ENCODE data around the gene BBLN.
A peak's percentile ranks its signal among the peaks of the same experiment; 100 is the strongest.

Gene BBLN

DNA sequence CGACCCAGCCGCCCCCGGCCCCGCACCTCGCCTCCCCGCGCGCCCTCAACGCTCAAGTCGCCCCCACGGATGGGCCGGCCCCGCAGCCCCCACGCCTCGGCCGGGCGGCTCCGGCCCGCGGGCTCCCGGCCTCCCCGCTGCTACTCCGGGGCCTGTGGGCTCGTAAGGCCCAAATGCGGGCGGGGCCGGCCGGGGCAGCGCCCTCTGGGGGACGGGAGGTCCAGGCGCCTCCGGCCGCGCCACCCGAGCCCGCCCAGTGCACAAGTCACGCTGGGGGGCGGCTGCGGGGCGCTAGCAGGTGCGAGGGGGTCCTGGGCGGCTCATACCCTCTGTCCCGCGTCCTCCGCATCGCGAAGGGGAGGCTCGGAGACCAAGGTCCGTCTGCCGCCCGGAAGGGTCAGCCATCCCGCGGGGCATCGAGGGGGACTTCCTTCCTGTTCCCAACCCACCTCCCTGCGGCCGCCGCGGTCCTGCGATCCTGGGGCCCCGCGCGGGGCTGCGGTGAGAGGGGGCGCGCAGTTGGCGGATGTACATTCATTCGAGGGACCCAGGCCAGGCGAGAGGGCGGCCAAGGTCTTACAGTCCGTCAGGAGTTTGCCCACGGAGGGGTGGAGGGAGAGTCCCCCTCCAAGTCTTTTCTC, 31.5 kb downstream of the BBLN start, which contains the start of gene CIZ1:
Gene CIZ1, minus strand, starts transcription at position 167 of the 641 bp plus-strand sequence. CDS start 715 bp downstream, outside the sequence.
- DNase-seq (ENCODE audit: low spot score) = peak; percentile 93

DNA sequence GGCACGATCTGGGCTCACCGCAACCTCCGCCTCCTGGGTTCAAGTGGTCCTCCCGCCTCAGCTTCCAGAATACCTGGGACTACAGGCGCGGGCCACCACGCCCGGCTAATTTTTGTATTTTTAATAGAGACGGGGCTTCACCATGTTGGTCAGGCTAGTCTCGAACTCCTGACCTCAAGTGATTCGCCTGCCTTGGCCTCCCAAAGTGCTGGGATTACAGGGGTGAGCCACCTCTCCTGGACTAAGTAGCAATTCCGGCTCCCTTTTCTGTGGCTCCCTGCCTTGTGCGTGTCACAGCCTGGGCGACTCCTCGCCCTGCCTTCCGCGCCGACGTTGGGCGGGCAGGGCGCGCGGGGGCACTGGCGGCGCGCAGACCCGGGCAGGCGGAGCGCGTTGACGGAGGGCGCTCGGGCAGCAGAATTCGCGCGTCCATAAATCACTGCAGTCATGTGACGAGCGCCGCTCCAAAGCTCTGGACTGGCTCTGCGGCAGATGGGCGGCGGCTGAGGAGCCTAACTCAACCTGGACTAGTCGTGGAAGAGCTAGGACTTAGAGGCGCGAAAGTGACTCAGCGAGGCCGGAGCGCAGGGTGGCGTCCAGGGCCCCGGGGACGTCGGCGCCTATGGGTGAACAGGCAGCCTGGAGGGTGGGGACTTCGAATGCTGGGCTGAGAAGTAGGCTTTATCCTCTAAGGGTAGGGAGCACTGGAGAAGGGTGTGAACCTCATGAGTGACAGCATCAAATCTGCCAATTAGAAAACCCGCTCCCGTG, 32.7 kb downstream of the BBLN start:
- DNase-seq (ENCODE audit: low spot score) = peak; percentile 79

DNA sequence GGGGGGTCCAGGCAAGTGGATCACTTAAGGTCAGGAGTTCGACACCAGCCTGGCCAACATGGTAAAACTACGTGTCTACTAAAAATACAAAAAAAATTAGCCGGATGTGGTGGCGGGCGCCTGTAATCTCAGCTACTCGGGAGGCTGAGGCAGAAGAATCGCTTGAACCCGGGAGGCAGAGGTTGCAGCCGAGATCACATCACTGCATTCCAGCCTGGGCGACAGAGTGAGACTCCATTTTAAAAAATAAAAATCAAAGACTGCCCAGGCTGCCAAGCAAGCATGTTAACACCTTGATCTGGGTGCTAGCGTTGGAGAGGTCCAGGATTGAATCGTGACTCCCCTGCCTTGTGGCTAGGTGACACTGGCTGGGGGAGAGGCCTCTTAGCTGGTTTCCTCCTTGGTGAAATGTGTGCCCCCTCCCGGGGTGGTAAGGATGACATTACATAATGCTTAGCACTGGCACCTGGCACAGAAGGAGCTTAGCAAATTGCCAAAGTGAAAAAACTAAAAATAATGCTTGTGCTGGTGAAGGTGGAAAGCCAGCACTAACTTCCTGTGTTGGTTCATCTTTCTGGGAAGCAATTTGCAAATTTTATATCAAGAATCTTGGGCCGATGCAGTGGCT, 33.5 kb downstream of the BBLN start:
- DNase-seq (ENCODE audit: low spot score) = no peak

DNA sequence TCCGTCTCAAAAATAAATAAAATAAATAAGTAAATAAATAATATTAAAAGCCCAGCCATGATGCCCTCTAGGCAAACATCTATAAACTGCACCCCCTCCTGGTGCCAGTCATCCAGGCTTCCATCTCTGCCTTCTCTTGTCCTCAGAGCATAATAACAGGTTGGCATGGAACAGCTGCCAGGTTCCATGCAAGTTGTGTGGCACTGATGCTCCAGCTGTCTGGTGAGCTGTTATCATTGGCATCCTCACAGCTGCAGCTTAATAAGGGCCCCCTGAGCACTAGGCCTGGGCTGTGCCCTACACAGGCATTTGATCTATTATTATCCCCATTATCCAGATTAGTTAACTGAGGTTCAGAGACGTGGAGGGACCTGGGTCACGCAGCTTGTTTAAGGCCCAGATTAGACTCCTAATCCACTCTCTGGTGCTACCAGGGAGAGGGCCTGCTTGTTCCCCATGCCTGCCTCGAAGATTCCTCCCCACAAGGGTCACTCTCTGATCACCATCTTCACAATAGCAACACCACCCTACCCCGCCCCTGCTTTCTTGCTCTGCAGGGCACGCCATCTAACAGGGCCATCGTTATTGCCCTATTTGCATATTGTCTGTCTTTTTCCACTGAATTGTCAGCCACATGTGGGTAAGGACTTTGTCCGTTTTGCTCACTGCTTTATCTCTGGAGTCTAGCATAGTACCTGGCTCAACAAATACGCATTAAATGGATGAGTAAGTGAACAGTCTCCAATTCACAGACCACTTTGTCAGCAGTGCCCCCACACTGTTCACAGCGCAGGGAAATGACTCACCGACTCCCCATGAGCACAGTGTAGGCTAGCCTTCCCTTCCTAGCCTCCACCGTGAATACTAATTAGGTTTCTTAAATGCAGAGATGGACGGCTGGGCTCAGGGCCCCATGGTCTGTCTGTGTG, 41.6 kb downstream of the BBLN start:
- DNase-seq (ENCODE audit: low spot score) = no peak

DNA sequence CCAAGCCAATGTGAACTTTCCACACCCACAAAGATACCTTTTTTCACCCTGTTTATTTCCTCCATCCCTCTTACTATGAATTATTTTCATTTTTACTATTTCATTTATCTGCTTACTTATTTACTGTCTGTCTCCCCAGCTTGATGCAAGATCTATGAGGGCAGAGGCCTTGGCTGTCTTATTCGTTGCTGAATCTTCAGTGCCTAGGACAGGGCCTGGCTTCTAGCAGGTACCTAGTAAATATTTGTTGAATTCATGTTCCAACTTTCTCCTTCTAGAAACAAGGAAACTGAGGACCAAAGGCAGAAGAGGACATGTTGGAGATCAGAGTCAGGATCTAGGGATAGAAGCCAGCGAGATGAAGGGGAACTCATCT, 42.6 kb downstream of the BBLN start:
- no peak for DNase-seq (ENCODE audit: low spot score)

DNA sequence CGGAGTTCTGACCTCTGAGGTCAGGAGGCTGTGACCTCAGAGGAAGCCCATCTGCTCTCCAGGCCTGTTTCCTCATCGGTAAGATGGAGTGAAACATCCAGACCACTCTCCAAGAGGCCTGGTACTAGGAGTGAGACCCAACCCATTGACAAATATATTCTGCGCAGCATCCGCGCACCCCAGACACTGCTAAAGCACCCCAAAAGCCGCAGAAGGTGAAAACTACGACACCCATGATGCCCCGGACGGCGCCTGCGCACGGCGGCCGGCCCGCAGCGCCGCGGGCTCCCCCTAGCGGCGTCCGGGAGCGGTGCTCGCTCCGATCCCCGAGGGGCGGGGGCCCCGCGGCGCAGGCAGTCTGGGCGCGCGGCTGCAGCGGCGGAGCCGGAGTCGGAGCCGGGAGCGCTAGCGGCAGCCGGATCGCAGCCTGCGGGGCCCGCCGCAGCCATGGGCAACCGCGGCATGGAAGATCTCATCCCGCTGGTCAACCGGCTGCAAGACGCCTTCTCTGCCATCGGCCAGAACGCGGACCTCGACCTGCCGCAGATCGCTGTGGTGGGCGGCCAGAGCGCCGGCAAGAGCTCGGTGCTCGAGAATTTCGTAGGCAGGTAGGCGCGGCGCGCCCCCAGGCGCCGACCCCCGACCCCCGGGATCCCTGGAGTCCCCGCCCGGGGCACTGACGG, 43.1 kb downstream of the BBLN start, which contains the start of gene DNM1:
Gene DNM1, plus strand, starts transcription at position 356 of the 683 bp plus-strand sequence. Its CDS starts 92 bp downstream, at position 448.
- DNase-seq (ENCODE audit: low spot score) = peak; percentile 99

DNA sequence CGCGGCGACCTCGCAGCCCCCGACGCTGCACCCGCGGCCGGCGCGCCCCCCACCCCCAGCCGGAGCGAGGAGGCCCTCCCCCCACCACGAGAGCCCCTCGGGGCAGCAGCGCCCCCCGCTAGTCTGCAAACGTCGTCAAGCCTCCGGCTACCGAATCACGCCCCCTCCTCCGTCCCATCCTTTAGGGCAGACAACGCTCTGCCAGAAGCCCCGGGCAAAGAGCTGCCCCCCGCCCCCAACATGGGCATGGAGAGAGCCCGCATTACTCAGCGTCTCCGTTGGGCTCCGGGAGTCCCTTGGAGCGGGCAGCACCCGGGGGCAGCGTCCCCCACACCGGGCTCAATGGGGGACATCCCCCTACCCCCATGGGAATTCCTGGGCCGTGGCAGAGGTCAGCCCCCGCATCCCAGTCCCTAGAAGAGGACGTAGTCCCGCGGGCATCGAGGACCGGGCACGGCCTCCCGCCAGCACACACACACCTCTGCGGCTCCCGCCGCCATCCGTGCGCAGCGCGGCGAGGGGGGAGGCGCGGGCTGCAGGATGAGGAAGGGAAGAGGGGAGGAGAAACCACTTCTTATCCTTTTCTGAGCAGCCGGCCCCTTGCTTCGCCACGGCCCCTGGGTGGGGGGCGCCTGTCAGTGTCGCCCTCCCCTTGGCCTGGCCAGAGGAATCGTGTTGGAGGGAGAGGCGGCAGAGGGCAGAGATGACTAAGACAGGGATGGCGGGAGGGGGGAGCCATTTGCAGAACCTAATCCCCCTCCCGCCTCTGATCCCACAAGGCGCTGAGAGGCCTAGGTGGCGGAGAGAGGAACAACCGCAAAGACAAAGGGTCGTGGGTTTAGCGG, 43.9 kb downstream of the BBLN start:
- DNase-seq (ENCODE audit: low spot score) = peak; percentile 86

DNA sequence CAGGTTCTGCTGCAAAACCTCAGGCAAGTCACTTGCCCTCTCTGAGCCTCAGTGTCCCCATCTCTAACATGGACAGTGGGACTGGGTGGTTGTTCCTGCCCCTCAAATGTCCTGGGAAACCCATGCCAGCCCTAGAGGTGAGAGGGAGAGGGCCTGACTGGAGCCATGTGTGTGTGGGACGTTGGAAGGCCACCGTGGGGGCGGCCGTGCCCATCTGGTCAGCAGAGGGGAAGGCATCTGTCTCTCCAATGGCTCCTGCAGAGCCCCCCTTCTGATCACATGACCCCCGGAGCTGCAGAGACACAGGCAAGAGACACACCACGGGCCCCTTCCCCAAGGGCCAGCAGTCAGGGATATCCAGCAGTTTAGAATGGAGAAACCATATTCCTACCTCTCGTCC, 44.8 kb downstream of the BBLN start:
- DNase-seq (ENCODE audit: low spot score) = no peak

DNA sequence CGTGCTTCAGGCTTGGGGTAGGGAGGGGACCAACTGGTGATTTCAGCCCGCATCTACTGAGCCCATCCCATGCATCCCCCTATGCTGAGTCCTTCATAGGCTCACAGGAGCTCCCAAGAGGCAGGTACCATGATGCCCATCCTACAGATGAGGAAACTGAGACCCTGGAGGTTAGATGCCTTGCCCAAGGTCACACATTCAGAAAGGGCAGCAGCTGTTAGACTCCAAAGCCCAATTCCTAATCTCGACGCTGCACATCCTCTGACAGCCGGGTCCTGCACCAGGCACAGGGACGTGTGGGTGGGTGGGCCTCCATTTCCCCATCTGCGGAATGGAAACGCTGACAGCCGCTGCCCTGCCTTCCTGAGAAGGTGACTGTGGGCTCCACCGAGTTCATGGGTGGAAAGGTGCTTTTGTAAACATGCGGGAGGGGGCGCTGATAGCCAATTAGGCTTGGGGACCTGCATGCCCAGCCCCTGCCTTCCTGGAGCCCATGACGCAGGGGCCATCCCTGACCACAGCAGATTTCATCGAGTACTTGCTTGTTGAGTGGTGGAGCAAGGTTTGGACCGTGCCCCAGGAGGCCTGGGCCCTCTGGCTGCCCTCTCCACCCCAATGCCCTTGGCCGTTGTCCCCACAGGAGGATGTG, 45.4 kb downstream of the BBLN start:
- DNase-seq (ENCODE audit: low spot score) = peak; percentile 10

DNA sequence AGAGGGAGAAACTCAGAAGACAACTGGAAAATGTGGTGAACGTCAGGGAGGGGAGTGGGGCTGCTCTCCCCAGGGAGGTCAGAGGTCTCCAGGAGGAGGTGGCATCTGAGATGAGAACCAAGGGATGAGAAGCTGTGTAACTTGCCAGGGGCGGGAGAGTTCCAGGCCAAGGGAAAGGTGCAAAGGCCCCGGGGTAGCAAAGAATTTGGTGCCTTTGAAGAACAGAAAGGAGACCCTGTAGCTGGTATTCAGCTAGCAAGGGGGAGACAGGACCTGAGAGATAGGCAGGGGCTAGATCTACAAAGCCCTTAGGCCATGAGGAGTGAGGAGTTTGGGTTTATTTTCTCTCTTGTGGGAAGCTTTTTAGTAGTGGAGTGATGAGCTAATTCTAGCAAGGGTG, 46.4 kb downstream of the BBLN start:
- peak; percentile 5 for DNase-seq (ENCODE audit: low spot score)

DNA sequence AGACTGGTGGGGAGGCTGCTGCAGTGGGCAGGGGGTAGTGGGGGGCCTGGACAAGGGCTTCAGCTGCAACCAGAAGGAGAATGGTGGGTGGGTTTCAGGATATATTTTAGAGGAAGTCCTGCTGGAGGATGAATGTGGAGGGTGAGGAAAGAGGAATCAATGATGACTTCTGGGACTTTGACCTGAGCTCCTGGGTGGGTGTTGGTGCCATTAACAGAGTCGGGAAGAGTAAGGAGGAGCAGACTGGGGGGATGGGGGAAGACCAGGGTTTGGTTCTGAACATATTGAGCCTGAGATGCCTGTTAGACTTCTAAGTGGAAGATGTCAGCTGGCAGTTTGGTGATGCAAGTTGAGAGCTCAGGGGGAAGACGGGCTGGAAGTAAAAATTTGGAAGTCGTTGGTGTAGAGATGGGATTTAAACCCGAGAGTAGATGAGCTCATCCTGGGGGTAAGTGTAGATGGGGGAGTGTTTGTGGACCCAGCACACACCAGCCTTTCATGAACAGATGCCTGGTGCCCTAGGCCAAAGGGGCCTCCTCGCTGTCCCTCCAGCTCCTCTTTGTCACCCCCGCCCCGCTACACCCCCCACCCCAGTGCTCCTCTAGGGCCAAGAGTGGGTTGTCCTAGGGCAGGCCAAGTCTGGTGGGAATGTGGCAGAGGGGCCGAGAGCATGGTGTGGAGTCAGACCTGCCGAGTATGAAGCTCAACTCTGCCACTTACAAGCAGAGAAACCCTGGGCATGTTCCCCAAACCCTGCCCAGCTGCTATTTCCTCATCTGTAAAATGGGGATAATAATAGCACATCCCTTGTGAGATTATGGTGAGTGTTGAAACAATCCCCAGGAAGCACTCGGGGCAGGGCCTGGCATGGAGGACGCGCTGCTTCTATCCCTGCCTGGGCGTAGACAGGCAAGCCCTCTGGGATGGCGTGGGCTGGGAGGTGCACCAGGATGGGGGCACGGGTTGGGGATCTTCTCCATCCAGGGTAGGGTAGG, 47.1 kb downstream of the BBLN start:
- peak; percentile 16 for DNase-seq (ENCODE audit: low spot score)

DNA sequence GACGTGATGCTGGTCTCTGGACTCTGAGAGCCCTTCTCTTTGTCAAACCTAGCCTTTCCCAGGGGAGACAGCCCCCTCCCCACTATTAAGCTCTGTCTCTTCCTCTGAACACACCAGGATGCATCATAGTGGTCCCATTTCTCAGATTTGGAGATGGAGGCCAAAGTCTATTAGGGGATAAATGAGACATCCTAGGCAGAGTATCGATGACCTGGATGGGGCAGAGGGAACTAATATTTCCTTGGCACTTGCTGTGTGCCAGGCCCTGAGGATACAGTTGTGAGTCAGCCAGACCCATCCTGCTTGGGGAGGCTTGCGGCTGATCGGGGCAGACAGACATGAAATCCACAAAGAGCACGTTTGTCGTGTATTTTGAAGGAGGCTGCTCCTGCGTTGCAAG, 48.3 kb downstream of the BBLN start:
- peak; percentile 2 for DNase-seq (ENCODE audit: low spot score)

DNA sequence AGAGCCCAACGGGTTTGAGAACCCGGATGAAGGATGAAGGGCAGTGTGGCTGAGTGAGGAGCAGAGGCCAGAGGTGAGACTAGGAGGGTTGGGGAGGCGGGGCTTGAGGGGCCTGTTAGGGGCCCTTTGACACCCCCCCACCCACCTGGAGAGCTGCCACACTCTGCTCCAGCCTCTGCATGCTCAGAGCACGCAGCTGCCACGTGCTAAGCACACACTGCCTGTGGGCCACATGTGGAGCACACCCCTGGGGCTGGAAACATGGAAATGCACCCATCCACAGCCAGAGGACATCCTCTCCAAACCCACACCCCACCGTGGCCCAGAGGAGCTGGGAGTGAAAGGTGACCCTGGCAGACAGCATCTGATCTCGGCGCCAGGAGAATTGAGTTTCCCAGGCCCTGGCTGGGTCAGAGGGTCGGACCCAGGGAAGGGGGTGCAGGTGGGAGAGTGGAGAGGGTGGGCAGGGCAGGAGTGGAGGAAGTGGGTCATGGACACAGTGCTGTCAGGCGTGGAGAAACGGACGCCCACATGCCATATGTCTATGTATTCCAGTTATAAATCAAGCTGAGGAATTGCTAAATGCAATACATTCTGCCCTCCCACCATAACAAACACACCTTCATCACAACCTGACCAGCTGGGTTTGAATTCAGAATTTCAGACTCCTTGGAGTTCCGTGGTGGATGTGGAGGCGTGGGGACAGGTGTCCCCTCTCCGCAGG, 49.0 kb downstream of the BBLN start:
- DNase-seq (ENCODE audit: low spot score) = peak; percentile 25

DNA sequence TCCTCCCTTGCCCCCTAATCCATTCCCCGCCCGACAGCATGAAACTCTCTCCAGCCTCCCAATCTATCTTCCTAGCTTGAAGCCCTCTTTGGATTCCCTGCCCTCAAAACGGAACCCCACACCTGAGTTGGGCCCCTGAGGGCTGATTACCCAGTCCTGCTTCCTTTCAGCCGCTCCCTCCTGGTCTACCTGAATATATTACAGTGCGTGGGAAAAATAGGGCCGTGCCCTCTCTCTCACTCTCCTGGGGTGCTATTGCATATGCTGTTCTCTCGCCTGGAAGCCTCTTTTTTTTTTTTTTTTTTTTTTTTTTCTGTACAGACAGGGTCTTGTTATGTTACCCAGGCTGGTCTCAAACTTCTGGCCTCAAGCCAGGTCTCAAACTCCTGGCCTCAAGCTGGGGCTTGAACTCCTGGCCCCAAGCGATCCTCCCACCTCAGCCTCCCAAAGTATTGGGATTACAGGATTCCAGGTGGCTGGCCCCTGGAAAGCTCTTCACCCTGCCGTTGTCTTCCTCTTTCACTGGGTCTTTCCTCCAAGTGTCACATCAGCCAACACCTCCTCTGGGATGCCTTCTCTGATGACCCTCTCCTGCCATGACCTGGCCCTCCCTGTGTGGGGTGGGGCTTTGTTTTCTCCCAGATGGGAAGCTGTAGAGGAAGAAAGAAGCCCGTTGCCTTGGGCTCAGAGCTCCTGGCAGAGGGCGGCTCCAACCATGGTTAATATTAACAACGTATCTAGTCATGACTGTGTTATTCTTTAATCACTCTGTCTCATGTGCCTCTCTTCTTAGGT, 51.3 kb downstream of the BBLN start:
- DNase-seq (ENCODE audit: low spot score) = peak; percentile 28

DNA sequence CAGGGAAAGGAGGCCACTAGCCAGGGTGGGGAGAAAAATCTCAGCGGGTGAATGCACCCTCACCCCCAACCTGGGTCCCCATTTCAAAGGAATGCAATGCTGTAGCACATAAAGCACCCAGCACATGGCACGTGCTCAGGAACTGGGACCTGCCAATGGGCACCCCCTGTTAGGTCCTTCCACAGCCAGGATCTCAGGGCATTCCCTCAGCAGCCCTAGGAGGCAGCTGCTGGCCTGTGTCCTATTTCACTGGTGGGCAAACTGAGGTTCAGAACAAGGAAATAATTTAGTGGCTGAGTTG, 51.9 kb downstream of the BBLN start:
- peak; percentile 10 for DNase-seq (ENCODE audit: low spot score)

Data from D341Med (cell line).